SU-DHL-6 (cell line): ENCODE data around the gene CGB1.

Experiments
- CTCF ChIP-seq: fragments of 200-600 bp; sonication (generic); IDR thresholded peaks from one replicate; pipeline ENCODE4 v1.5.1; 2017; ENCODE audit warnings: antibody characterized with exemption, mild to moderate bottlenecking, low read length, moderate library complexity; ENCODE audit not compliant: insufficient read depth, poor library complexity, severe bottlenecking
- EZH2phosphoT487 ChIP-seq: fragments of 200-600 bp; sonication (generic), shearing (Covaris generic); conservative IDR thresholded peaks from 2 replicates; pipeline ENCODE4 v1.6.1; 2018; ENCODE audit warnings: mild to moderate bottlenecking, antibody characterized with exemption, low read length, moderate library complexity, mixed read lengths

GRCh38 chr19:48999481-49000325 lies 37.0 kb downstream of the CGB1 start:
- peak; percentile 80 for TF ChIP-seq CTCF
- no peak for TF ChIP-seq EZH2phosphoT487
